ENCODE data around the gene ARAP3.

DNA sequence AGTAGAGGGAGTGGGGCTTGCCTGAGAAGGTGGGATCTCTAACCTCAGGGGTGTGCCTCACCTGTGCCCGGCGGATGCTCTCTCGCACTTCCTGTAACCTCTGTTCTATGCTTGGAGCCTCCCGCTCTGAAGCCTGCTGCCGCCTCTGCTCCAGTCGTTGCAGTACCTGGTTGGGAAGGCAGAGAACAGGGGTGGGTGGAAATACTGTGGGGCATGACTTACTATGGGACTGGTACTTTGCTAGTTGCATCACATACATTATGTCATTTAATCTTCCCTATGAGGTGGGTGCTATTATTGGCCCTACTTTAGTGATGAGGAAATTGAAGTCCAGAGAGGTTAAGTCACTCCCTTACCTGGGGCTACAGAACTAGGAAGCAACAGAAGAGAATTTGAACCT is 36.0 kb downstream of the ARAP3 start:
- TF ChIP-seq CREB1 (CRISPR knock-in tag; IDR thresholded peaks at IDR 0.05; ENCODE audit: low read depth) (no peak), EZH2phosphoT487 (IDR thresholded peaks at IDR 0.05; ENCODE audit: unreplicated experiment) (no peak), EZH2 (IDR thresholded peaks at IDR 0.05; ENCODE audit: low read depth, unreplicated experiment) (no peak), POLR2AphosphoS5 (IDR thresholded peaks at IDR 0.05; ENCODE audit: low read depth) (no peak), NANOG (IDR thresholded peaks at IDR 0.05; ENCODE audit: borderline replicate concordance) (no peak), ZNF331 (CRISPR knock-in tag; IDR thresholded peaks at IDR 0.05; ENCODE audit: low read depth) (no peak), JUNB (IDR thresholded peaks at IDR 0.05; ENCODE audit: unreplicated experiment) (no peak), ETS1 (IDR thresholded peaks at IDR 0.05) (no peak)
- TF ChIP-seq, protein P1, sequence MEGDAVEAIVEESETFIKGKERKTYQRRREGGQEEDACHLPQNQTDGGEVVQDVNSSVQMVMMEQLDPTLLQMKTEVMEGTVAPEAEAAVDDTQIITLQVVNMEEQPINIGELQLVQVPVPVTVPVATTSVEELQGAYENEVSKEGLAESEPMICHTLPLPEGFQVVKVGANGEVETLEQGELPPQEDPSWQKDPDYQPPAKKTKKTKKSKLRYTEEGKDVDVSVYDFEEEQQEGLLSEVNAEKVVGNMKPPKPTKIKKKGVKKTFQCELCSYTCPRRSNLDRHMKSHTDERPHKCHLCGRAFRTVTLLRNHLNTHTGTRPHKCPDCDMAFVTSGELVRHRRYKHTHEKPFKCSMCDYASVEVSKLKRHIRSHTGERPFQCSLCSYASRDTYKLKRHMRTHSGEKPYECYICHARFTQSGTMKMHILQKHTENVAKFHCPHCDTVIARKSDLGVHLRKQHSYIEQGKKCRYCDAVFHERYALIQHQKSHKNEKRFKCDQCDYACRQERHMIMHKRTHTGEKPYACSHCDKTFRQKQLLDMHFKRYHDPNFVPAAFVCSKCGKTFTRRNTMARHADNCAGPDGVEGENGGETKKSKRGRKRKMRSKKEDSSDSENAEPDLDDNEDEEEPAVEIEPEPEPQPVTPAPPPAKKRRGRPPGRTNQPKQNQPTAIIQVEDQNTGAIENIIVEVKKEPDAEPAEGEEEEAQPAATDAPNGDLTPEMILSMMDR (conservative IDR thresholded peaks at IDR 0.05; ENCODE audit: low read depth in 2 of 2), result no peak
- TF ChIP-seq, protein P2, sequence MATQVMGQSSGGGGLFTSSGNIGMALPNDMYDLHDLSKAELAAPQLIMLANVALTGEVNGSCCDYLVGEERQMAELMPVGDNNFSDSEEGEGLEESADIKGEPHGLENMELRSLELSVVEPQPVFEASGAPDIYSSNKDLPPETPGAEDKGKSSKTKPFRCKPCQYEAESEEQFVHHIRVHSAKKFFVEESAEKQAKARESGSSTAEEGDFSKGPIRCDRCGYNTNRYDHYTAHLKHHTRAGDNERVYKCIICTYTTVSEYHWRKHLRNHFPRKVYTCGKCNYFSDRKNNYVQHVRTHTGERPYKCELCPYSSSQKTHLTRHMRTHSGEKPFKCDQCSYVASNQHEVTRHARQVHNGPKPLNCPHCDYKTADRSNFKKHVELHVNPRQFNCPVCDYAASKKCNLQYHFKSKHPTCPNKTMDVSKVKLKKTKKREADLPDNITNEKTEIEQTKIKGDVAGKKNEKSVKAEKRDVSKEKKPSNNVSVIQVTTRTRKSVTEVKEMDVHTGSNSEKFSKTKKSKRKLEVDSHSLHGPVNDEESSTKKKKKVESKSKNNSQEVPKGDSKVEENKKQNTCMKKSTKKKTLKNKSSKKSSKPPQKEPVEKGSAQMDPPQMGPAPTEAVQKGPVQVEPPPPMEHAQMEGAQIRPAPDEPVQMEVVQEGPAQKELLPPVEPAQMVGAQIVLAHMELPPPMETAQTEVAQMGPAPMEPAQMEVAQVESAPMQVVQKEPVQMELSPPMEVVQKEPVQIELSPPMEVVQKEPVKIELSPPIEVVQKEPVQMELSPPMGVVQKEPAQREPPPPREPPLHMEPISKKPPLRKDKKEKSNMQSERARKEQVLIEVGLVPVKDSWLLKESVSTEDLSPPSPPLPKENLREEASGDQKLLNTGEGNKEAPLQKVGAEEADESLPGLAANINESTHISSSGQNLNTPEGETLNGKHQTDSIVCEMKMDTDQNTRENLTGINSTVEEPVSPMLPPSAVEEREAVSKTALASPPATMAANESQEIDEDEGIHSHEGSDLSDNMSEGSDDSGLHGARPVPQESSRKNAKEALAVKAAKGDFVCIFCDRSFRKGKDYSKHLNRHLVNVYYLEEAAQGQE (IDR thresholded peaks at IDR 0.05; ENCODE audit: unreplicated experiment), result no peak
